Mammary epithelial cell (primary cell): ENCODE data around the gene ARL16.

ENCODE experiments used
- CTCF ChIP-seq, 2 donors: IDR thresholded peaks in 1 of 2; conservative IDR thresholded peaks in 1 of 2; 2 replicates each; pipeline ENCODE4 v1.5.1; 2011 to 2012; ENCODE audit warnings: inconsistent platforms in 2 of 2, low read length in 2 of 2, mild to moderate bottlenecking in 2 of 2, control low read depth in 1 of 2, low read depth in 1 of 2; ENCODE audit not compliant: insufficient read depth in 1 of 2; ENCODE audit errors: extremely low read depth in 1 of 2
- EZH2 ChIP-seq: IDR thresholded peaks from 2 replicates; pipeline ENCODE4 v1.6.1; 2012; ENCODE audit warnings: low read length, inconsistent platforms, borderline replicate concordance

GRCh38 chr17:81703747-81704654, 20.4 kb upstream of the ARL16 start:
- TF ChIP-seq CTCF (conservative IDR thresholded peaks at IDR 0.05 in 1 of 2, IDR thresholded peaks at IDR 0.05 in 1 of 2; ENCODE audit: extremely low read depth in 1 of 2, insufficient read depth in 1 of 2, low read depth in 1 of 2, low read length in 2 of 2) (no peak), EZH2 (no peak)
